BE2C (cell line): ENCODE measurements around the gene ZNF362.

Source experiments
- DNase-seq: peaks from one replicate; pipeline ENCODE4 v3.0.0-alpha.2; 2020
- H3K27me3 ChIP-seq: fragments of 250-450 bp; sonication (Bioruptor Pico); 2 replicates; pipeline ENCODE4 v1.5.1; 2020; ENCODE audit warnings: mild to moderate bottlenecking
- H3K36me3 ChIP-seq: fragments of 250-450 bp; sonication (Bioruptor Pico); 2 replicates; pipeline ENCODE4 v1.5.1; 2020; ENCODE audit warnings: mild to moderate bottlenecking
- H3K4me1 ChIP-seq: fragments of 250-450 bp; sonication (Bioruptor Pico); 2 replicates; pipeline ENCODE4 v1.5.1; 2020
- H3K4me3 ChIP-seq: 2 replicates; pipeline ENCODE4 v1.5.1; 2011; ENCODE audit warnings: low read depth, low read length
- H3K9me3 ChIP-seq: fragments of 250-450 bp; sonication (Bioruptor Pico); 2 replicates; pipeline ENCODE4 v1.5.1; 2020
- CTCF ChIP-seq: IDR thresholded peaks from 2 replicates; pipeline ENCODE4 v1.5.1; 2012; ENCODE audit warnings: mild to moderate bottlenecking, low read depth, low read length

Gene ZNF362

GRCh38 chr1:33300673-33301072, 44.4 kb downstream of the ZNF362 start:
- H3K9me3 ChIP-seq = no peaks in the 10 kb centered on the region
- DNase-seq = no peak
- no peaks in the 10 kb centered on the region for H3K36me3 ChIP-seq
- no peak overlapping the region for H3K4me3 ChIP-seq
- no peak for TF ChIP-seq CTCF
- no peaks in the 10 kb centered on the region for H3K27me3 ChIP-seq
- H3K4me1 ChIP-seq = no peaks in the 10 kb centered on the region

- TF ChIP-seq CTCF = no peak
- Histone ChIP-seq H3K4me1 (no peaks in the 10 kb centered on the region), H3K4me3 (no peak overlapping the region)
Observed at GRCh38 chr1:33301273-33301984, 45.1 kb downstream of the ZNF362 start.

GRCh38 chr1:33302325-33302724, 46.0 kb downstream of the ZNF362 start:
- no peak for DNase-seq
- no peak for TF ChIP-seq CTCF
- no peak overlapping the region for H3K4me3 ChIP-seq

More at GRCh38 chr1:33301273-33301984, 45.1 kb downstream of the ZNF362 start:
- Histone ChIP-seq H3K9me3 (no peaks in the 10 kb centered on the region), H3K27me3 (no peaks in the 10 kb centered on the region), H3K36me3 (no peaks in the 10 kb centered on the region)
- DNase-seq = no peak

GRCh38 chr1:33305016-33305415, 48.7 kb downstream of the ZNF362 start:
- no peaks in the 10 kb centered on the region for H3K36me3 ChIP-seq
- no peak overlapping the region for H3K4me3 ChIP-seq
- no peak for DNase-seq
- no peaks in the 10 kb centered on the region for H3K27me3 ChIP-seq
- no peaks in the 10 kb centered on the region for H3K9me3 ChIP-seq
- H3K4me1 ChIP-seq = no peaks in the 10 kb centered on the region
- TF ChIP-seq CTCF = no peak

More at GRCh38 chr1:33302325-33302724, 46.0 kb downstream of the ZNF362 start:
- Histone ChIP-seq H3K4me1 (no peaks in the 10 kb centered on the region), H3K36me3 (no peaks in the 10 kb centered on the region), H3K27me3 (no peaks in the 10 kb centered on the region), H3K9me3 (no peaks in the 10 kb centered on the region)

- Histone ChIP-seq H3K27me3 (no peaks in the 10 kb centered on the region), H3K36me3 (no peaks in the 10 kb centered on the region), H3K9me3 (no peaks in the 10 kb centered on the region), H3K4me1 (no peaks in the 10 kb centered on the region), H3K4me3 (no peak overlapping the region)
- DNase-seq = no peak
- TF ChIP-seq CTCF = no peak
Observed at GRCh38 chr1:33305816-33306652, 49.7 kb downstream of the ZNF362 start.
